Measurements from ENCODE around the gene TEAD4.

The TEAD4 gene

DNA sequence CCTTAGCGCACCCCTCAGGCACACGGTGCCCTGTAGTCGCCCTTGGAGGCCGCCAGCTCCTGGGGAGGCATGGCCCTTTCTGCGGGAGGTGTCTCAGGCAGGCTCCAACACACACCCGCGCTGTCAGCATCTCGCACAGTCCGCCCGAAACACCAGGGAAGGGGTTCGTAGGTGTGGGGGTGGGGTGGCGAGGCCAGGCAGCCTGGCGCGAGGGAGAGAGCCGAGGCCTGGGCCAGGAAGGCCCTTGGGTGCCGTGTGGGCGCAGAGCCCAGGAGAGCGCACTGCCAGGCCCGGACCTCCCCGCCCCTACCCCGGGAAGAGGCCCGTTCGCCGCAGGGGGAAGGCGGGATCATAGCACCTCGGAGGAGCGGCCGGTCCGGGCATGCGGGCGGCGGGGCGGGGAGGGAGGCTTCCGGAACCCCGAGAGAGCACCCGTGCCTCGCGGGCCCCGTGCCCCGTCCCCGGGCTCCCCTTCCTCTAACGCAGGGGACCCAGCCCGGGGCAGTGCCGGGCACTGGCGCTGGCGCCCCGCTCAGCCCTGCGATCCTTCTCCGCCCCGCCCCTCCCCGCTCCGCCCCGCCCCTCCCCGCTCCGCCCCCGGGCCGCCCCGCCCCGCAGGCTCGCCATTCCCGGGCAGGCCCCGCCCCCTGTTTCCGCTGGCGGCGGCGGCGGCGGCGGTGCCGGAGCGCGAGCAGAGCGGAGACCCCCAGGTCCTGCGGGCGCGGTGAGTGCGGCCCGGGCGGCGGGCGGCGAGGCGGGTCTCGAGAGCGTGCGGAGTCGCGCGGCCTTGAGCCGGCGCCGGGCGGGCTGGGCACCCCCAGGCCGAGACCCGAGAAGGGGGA, 117.8 kb downstream of the TEAD4 start, which contains the start of gene TSPAN9:
TSPAN9 (plus strand) TSS at position 650 of the 842 bp plus-strand sequence. CDS start 123,815 bp downstream, outside the sequence.
- Histone ChIP-seq H3K4me3 (ENCODE audit: low read depth, low read length) (peak within 1 kb of the TSS; percentile 73), H3K9me3 (ENCODE audit: severe bottlenecking) (no peaks in the 10 kb centered on the region), H3K36me3 (no peaks in the 10 kb centered on the region), H3K27ac (peak within 1 kb of the TSS; percentile 75), H3K27me3 (ENCODE audit: insufficient read depth, low read depth, severe bottlenecking) (no peaks in the 10 kb centered on the region)
- peak; percentile 56 for DNase-seq
- TF ChIP-seq CTCF (IDR thresholded peaks at IDR 0.05; ENCODE audit: low read depth, low read length), result no peak

DNA sequence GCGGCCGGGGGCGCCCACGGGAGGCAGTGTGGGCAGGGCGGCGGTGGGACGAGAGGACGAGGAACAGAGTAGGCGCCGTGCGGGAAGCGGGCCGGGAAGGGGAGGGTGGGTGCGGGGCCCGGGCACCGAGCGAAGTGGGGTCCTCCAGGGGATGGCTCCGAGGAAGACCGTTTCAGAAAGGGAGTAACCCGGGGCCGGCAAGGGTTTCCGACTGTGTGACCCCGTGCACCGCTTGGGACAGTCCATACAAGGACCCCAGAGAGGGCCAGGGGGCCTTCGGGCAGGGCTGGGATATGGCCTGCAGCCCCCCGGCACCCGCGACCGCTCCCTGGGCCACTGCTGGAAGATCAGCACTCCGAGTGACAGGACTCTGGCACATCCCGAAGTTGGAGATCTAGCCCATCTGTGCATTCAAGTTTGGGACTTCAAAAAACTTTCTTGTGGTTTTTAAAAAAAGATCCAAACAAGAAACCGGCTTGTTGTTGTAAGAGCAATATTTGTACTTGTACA, 118.4 kb downstream of the TEAD4 start:
- DNase-seq, result no peak
- Histone ChIP-seq H3K27ac (0 out of 2 replicates have a peak overlapping the region, but pooled peaks have one; percentile 40), H3K27me3 (ENCODE audit: insufficient read depth, low read depth, severe bottlenecking) (no peaks in the 10 kb centered on the region), H3K4me3 (ENCODE audit: low read depth, low read length) (peak overlapping the region; percentile 44), H3K9me3 (ENCODE audit: severe bottlenecking) (no peaks in the 10 kb centered on the region), H3K36me3 (no peaks in the 10 kb centered on the region)
- no peak for TF ChIP-seq CTCF (IDR thresholded peaks at IDR 0.05; ENCODE audit: low read depth, low read length)

GRCh38 chr12:3078086-3078820, 119.1 kb downstream of the TEAD4 start:
- Histone ChIP-seq H3K4me3 (ENCODE audit: low read depth, low read length) (peak overlapping the region; percentile 44), H3K27me3 (ENCODE audit: insufficient read depth, low read depth, severe bottlenecking) (no peaks in the 10 kb centered on the region), H3K27ac (no peak overlapping the region), H3K36me3 (no peaks in the 10 kb centered on the region), H3K9me3 (ENCODE audit: severe bottlenecking) (no peaks in the 10 kb centered on the region)
- no peak for TF ChIP-seq CTCF (IDR thresholded peaks at IDR 0.05; ENCODE audit: low read depth, low read length)
- DNase-seq, result no peak

- TF ChIP-seq CTCF (IDR thresholded peaks at IDR 0.05; ENCODE audit: low read depth, low read length), result no peak
- no peaks in the 10 kb centered on the region for H3K9me3 ChIP-seq (ENCODE audit: severe bottlenecking)
- H3K27me3 ChIP-seq (ENCODE audit: insufficient read depth, low read depth, severe bottlenecking), result no peaks in the 10 kb centered on the region
- H3K27ac ChIP-seq, result no peak overlapping the region
- peaks cover 8% of the 10 kb centered on the region for H3K36me3 ChIP-seq
- no peak for DNase-seq
- H3K4me3 ChIP-seq (ENCODE audit: low read depth, low read length), result no peak overlapping the region
These were observed 121.9 kb downstream of the TEAD4 start for GRCh38 chr12:3081091-3081490.

GRCh38 chr12:3081886-3082285, 122.7 kb downstream of the TEAD4 start:
- Histone ChIP-seq H3K4me3 (ENCODE audit: low read depth, low read length) (no peak overlapping the region), H3K27ac (no peak overlapping the region), H3K36me3 (peaks cover 8% of the 10 kb centered on the region), H3K27me3 (ENCODE audit: insufficient read depth, low read depth, severe bottlenecking) (no peaks in the 10 kb centered on the region), H3K9me3 (ENCODE audit: severe bottlenecking) (no peaks in the 10 kb centered on the region)
- no peak for TF ChIP-seq CTCF (IDR thresholded peaks at IDR 0.05; ENCODE audit: low read depth, low read length)
- DNase-seq, result no peak

Measured in WERI-Rb-1 (cell line).